Measurements from ENCODE around the gene ARL6IP1. TPM values are rescaled to one million over a fixed set of nuclear protein-coding genes. Genes with fewer than 3 reads are reported as not detected.

The ARL6IP1 gene
- total and polyA plus RNA-seq, 2 of the 13 experiments (the other 11 are each of a cell fraction or from before 2014, with no cell fraction given) = 263 to 373 TPM

DNA sequence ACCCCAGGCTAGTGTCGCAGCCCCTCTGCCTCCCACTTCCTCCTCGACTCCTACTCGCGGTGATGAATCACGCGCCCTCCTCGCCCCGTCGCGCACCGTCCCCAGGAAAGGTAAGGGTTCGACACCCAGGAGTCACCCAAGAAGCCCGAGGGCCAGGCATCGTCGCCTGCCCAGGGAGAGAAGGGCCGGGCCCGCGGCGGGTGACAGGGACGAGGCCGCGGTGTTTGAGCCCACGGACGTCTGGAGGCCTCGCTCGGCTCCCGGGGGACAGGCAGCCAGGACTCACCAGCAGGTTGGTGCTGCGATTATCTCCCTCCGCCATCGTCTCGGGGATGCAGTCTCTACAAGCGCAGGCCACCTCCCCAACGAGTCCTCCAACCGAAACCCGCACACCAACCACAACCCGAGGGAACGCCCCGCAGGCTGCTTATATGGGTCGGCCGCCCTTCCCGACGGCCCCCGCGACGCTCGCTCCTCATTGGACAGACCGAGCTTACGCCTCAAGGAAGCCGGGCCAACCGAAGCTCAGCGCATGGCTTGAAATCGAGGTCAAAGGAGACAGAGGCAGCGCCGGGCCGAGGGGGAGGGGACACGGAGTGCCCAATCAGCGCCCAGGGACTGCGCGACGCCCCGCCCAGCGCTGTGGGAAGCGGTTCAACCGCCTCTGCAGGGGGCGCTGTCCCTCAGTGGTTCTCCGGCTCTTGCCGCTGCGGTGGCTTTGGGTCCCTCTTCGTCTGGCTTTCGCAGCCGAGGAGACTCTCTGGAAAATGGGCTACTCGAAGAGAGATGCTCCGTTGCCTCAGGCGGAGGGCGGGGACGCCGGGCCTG is at the start of gene ARL6IP1 (continued):
- peak; percentile 95 for TF ChIP-seq MAZ (IDR thresholded peaks at IDR 0.05; ENCODE audit: borderline replicate concordance, low read depth, low read length)
- peak; percentile 99 for TF ChIP-seq MAZ (CRISPR knock-in tag; IDR thresholded peaks at IDR 0.05; ENCODE audit: low read depth)
- TF ChIP-seq HDAC1 (CRISPR knock-in tag; IDR thresholded peaks at IDR 0.05) = peak; percentile 99
- TF ChIP-seq, protein P1, sequence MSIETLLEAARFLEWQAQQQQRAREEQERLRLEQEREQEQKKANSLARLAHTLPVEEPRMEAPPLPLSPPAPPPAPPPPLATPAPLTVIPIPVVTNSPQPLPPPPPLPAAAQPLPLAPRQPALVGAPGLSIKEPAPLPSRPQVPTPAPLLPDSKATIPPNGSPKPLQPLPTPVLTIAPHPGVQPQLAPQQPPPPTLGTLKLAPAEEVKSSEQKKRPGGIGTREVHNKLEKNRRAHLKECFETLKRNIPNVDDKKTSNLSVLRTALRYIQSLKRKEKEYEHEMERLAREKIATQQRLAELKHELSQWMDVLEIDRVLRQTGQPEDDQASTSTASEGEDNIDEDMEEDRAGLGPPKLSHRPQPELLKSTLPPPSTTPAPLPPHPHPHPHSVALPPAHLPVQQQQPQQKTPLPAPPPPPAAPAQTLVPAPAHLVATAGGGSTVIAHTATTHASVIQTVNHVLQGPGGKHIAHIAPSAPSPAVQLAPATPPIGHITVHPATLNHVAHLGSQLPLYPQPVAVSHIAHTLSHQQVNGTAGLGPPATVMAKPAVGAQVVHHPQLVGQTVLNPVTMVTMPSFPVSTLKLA (IDR thresholded peaks at IDR 0.05) = peak; percentile 91
- TF ChIP-seq PHB2 (IDR thresholded peaks at IDR 0.05; ENCODE audit: partially characterized antibody) = no peak
- TF ChIP-seq TMF1 (CRISPR knock-in tag; IDR thresholded peaks at IDR 0.05; ENCODE audit: low read depth) = peak; percentile 99
- TF ChIP-seq EHMT2 (IDR thresholded peaks at IDR 0.05; ENCODE audit: borderline replicate concordance, low read depth, low read length) = no peak; the same call in 1 of the 2 replicates
- TF ChIP-seq, protein P2, sequence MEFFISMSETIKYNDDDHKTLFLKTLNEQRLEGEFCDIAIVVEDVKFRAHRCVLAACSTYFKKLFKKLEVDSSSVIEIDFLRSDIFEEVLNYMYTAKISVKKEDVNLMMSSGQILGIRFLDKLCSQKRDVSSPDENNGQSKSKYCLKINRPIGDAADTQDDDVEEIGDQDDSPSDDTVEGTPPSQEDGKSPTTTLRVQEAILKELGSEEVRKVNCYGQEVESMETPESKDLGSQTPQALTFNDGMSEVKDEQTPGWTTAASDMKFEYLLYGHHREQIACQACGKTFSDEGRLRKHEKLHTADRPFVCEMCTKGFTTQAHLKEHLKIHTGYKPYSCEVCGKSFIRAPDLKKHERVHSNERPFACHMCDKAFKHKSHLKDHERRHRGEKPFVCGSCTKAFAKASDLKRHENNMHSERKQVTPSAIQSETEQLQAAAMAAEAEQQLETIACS (CRISPR knock-in tag; IDR thresholded peaks at IDR 0.05) = peak; percentile 55
- TF ChIP-seq PHF20 (CRISPR knock-in tag; IDR thresholded peaks at IDR 0.05) = peak; percentile 85
- peak; percentile 100 for TF ChIP-seq CTCF (CRISPR knock-in tag; IDR thresholded peaks at IDR 0.05)
- peak; percentile 76 for TF ChIP-seq ETV5 (CRISPR knock-in tag; IDR thresholded peaks at IDR 0.05; ENCODE audit: borderline replicate concordance)
- TF ChIP-seq HNF4G (IDR thresholded peaks at IDR 0.05; ENCODE audit: borderline replicate concordance, low read depth, low read length) = peak; percentile 3
- TF ChIP-seq HNF4G (CRISPR knock-in tag; IDR thresholded peaks at IDR 0.05; ENCODE audit: borderline replicate concordance, low read depth) = peak; percentile 66
- peak; percentile 91 for TF ChIP-seq ETV6 (CRISPR knock-in tag; conservative IDR thresholded peaks at IDR 0.05)
- peak; percentile 87 for TF ChIP-seq ZNF232 (CRISPR knock-in tag; IDR thresholded peaks at IDR 0.05; ENCODE audit: borderline replicate concordance)
- TF ChIP-seq ZFP90 (CRISPR knock-in tag; IDR thresholded peaks at IDR 0.05; ENCODE audit: borderline replicate concordance) = peak; percentile 80
- TF ChIP-seq PAXIP1 (CRISPR knock-in tag; conservative IDR thresholded peaks at IDR 0.05) = peak; percentile 88
- peak; percentile 59 for TF ChIP-seq SIX4 (CRISPR knock-in tag; IDR thresholded peaks at IDR 0.05)
- peak; percentile 79 for TF ChIP-seq HES4 (CRISPR knock-in tag; IDR thresholded peaks at IDR 0.05; ENCODE audit: borderline replicate concordance)
- TF ChIP-seq MZF1 (CRISPR knock-in tag; IDR thresholded peaks at IDR 0.05; ENCODE audit: borderline replicate concordance) = no peak
- TF ChIP-seq ZC3H13 (CRISPR knock-in tag; IDR thresholded peaks at IDR 0.05) = peak; percentile 99
